ENCODE results near the gene SUGP2.

The SUGP2 gene

GRCh38 chr19:18972851-18973250 lies 60.5 kb downstream of the SUGP2 start:
- no peak for DNase-seq
- no peak overlapping the region for H3K4me3 Mint-ChIP-seq
- H3K36me3 Mint-ChIP-seq (ENCODE audit: low read depth), result no peaks in the 10 kb centered on the region
- H3K9me3 Mint-ChIP-seq, result peaks cover 4% of the 10 kb centered on the region
- no peaks in the 10 kb centered on the region for H3K27me3 Mint-ChIP-seq (ENCODE audit: low read depth, poor library complexity)
- no peak overlapping the region for H3K27ac Mint-ChIP-seq
- TF ChIP-seq CTCF (IDR thresholded peaks at IDR 0.05), result no peak
- H3K4me1 Mint-ChIP-seq, result peaks cover 5% of the 10 kb centered on the region

DNA sequence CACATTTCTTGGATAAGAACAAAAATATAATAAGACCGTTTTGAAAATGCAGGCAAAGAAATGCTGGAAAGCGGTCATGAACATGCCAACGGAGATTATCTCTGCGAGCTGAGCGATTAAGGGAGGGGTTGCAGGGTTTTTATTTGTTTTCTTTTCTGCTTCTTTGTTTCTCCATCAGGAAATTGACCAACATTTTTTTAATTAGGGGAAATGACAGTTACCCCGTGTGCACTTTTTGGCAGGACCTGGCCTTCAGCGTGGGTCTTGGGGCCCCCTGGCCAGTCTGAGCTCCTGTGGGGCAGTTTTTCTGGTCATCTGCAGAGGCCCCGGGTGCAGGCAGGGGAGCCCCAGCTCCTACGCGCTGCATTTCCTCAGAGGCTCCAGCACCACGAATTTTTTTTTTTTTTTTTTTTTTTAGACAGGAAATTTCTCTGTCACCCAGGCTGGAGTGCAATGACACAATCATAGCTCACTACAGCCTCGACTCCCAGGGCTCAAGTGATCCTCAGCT lies 61.0 kb downstream of the SUGP2 start:
- DNase-seq, result no peak
- H3K4me1 Mint-ChIP-seq, result peaks cover 7% of the 10 kb centered on the region
- H3K4me3 Mint-ChIP-seq, result no peak overlapping the region
- no peaks in the 10 kb centered on the region for H3K27me3 Mint-ChIP-seq (ENCODE audit: low read depth, poor library complexity)
- H3K27ac Mint-ChIP-seq, result no peak overlapping the region
- no peak for TF ChIP-seq CTCF (IDR thresholded peaks at IDR 0.05)
- H3K9me3 Mint-ChIP-seq, result peaks cover 4% of the 10 kb centered on the region
- no peaks in the 10 kb centered on the region for H3K36me3 Mint-ChIP-seq (ENCODE audit: low read depth)

DNA sequence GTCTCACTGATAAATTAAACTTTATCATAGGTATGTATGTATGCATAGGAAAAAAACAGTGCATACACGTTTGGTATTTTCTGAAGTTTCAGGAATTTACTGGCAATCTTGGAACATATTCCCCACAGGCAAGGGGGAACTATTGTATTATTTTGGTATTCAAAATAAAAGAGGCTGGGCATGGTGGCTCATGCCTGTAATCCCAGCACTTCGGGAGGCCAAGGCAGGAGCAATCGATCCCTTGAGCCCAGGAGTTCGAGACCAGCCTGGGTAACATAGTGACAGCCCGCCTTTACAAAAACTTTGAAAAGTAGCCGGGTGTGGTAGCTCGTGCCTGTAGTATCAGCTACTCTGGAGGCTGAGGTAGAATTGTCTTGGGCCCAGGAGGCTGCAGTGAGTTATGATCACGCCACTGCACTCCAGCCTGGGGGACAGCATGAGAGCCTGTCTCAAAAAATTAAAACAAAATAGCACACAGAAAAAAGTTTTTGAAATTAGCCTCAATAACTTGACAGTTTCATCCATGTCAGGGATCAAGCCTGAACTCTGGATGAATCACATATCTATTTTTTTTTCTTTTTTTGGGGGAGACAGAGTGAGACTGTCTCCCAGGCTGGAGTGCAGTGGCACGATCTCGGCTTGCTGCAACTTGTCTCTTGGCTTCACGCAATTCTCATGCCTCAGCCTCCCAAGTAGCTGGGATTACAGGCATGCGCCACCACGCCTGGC lies 63.2 kb downstream of the SUGP2 start:
- Mint-ChIP-seq H3K4me3 (no peak overlapping the region), H3K9me3 (peaks cover 4% of the 10 kb centered on the region), H3K27ac (no peak overlapping the region), H3K27me3 (ENCODE audit: low read depth, poor library complexity) (peaks cover 5% of the 10 kb centered on the region), H3K4me1 (peaks cover 16% of the 10 kb centered on the region), H3K36me3 (ENCODE audit: low read depth) (no peaks in the 10 kb centered on the region)
- DNase-seq, result no peak
- TF ChIP-seq CTCF (IDR thresholded peaks at IDR 0.05), result no peak

DNA sequence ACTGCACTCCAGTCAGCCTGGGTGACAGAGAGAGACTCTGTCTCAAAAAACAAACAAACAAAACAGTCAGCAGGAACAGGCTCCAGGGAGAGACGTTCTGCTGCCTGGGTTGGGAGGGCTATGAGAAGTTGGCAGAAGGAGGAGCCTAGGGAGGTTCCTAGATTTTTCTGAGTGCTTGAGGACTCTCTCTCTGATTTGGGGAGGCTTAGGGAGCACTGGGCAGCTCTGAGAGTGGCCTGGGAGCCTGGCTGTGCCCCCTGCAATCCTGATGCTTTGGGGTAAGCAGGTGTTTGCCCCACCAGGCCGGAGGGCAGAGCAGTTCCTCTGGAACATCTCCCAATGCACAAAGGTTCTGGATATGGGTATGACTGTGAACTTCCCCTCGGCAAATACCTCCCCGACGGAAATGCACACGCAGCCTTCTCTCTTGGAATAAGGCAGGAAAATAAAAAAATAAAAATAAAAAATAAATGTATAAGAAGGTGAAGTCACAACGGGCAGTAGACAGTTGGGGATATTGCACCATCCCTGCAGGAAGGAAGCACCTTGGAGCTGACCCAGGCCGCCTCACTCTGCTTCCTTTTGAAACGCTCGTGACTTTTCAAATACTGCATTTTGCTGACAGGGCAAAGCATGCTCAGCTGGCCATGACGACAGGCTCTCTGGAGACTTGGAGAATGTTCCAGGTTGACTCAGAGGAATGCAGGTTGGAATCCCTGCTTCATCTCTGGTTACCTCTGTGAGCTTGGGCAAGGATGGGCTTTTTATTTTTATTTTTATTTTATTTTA lies 65.8 kb downstream of the SUGP2 start:
- TF ChIP-seq CTCF (IDR thresholded peaks at IDR 0.05), result no peak
- H3K27ac Mint-ChIP-seq, result no peak overlapping the region
- peaks cover 16% of the 10 kb centered on the region for H3K4me1 Mint-ChIP-seq
- DNase-seq, result peak; percentile 12
- peaks cover 23% of the 10 kb centered on the region for H3K27me3 Mint-ChIP-seq (ENCODE audit: low read depth, poor library complexity)
- H3K36me3 Mint-ChIP-seq (ENCODE audit: low read depth), result no peaks in the 10 kb centered on the region
- H3K9me3 Mint-ChIP-seq, result peaks cover 4% of the 10 kb centered on the region
- no peak overlapping the region for H3K4me3 Mint-ChIP-seq

GRCh38 chr19:18966307-18966706 lies 67.0 kb downstream of the SUGP2 start:
- Mint-ChIP-seq H3K9me3 (peaks cover 4% of the 10 kb centered on the region), H3K36me3 (ENCODE audit: low read depth) (no peaks in the 10 kb centered on the region), H3K27ac (peak overlapping the region; percentile 93), H3K27me3 (ENCODE audit: low read depth, poor library complexity) (peaks cover 35% of the 10 kb centered on the region), H3K4me1 (peaks cover 20% of the 10 kb centered on the region), H3K4me3 (no peak overlapping the region)
- TF ChIP-seq CTCF (IDR thresholded peaks at IDR 0.05), result no peak
- DNase-seq, result no peak
